ENCODE measurements around the gene TRIM33. TPM values are rescaled to one million over a fixed set of nuclear protein-coding genes. Genes with fewer than 3 reads are reported as not detected.
"Not testable (repeated sequence)": the region's sequence is repeated elsewhere in the genome, so short reads cannot be mapped to it uniquely, and the experiment has no call there.

The TRIM33 gene
- polyA plus RNA-seq, 2 of the 4 experiments (the other 2 are of a cell fraction) = 8.7 to 14.9 TPM

- no peaks in the 10 kb centered on the region for H3K9me3 ChIP-seq
- DNase-seq (ENCODE audit: low read depth in 1 of 2, low spot score in 1 of 2) = no peak
- FAIRE-seq = no peak
- H3K4me1 ChIP-seq = no peaks in the 10 kb centered on the region
- CTCF ChIA-PET = interaction anchor here (1.9 kb wide), 1 partner anchor 22 kb away, joined by 6 read pairs; no protein-coding TSS in a partner anchor
- 33% methylated on average over 1 of the region's 2 CpGs for WGBS (ENCODE audit: missing lambda C conversion rate)
- no peak overlapping the region for H3K4me2 ChIP-seq
- TF ChIP-seq MAZ (IDR thresholded peaks at IDR 0.05; ENCODE audit: borderline replicate concordance, low read depth, low read length) (no peak), HOXB5 (CRISPR knock-in tag; IDR thresholded peaks at IDR 0.05) (no peak), HEYL (CRISPR knock-in tag; IDR thresholded peaks at IDR 0.05) (no peak), ZFP36 (IDR thresholded peaks at IDR 0.05; ENCODE audit: borderline replicate concordance, partially characterized antibody) (no peak), CHD2 (IDR thresholded peaks at IDR 0.05; ENCODE audit: low read length, partially characterized antibody) (no peak), PHF8 (IDR thresholded peaks at IDR 0.05; ENCODE audit: borderline replicate concordance, low read depth) (no peak), ESRRA (IDR thresholded peaks at IDR 0.05; ENCODE audit: borderline replicate concordance, low read length) (no peak), KDM5A (IDR thresholded peaks at IDR 0.05) (no peak), EP300 (IDR thresholded peaks at IDR 0.05) (no peak), MYC (IDR thresholded peaks at IDR 0.05; ENCODE audit: borderline replicate concordance, low read length) (no peak), ATOH8 (CRISPR knock-in tag; IDR thresholded peaks at IDR 0.05; ENCODE audit: low read depth) (no peak)
- TF ChIP-seq, protein P1, sequence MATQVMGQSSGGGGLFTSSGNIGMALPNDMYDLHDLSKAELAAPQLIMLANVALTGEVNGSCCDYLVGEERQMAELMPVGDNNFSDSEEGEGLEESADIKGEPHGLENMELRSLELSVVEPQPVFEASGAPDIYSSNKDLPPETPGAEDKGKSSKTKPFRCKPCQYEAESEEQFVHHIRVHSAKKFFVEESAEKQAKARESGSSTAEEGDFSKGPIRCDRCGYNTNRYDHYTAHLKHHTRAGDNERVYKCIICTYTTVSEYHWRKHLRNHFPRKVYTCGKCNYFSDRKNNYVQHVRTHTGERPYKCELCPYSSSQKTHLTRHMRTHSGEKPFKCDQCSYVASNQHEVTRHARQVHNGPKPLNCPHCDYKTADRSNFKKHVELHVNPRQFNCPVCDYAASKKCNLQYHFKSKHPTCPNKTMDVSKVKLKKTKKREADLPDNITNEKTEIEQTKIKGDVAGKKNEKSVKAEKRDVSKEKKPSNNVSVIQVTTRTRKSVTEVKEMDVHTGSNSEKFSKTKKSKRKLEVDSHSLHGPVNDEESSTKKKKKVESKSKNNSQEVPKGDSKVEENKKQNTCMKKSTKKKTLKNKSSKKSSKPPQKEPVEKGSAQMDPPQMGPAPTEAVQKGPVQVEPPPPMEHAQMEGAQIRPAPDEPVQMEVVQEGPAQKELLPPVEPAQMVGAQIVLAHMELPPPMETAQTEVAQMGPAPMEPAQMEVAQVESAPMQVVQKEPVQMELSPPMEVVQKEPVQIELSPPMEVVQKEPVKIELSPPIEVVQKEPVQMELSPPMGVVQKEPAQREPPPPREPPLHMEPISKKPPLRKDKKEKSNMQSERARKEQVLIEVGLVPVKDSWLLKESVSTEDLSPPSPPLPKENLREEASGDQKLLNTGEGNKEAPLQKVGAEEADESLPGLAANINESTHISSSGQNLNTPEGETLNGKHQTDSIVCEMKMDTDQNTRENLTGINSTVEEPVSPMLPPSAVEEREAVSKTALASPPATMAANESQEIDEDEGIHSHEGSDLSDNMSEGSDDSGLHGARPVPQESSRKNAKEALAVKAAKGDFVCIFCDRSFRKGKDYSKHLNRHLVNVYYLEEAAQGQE (IDR thresholded peaks at IDR 0.05) = no peak
- TF ChIP-seq, protein P2, sequence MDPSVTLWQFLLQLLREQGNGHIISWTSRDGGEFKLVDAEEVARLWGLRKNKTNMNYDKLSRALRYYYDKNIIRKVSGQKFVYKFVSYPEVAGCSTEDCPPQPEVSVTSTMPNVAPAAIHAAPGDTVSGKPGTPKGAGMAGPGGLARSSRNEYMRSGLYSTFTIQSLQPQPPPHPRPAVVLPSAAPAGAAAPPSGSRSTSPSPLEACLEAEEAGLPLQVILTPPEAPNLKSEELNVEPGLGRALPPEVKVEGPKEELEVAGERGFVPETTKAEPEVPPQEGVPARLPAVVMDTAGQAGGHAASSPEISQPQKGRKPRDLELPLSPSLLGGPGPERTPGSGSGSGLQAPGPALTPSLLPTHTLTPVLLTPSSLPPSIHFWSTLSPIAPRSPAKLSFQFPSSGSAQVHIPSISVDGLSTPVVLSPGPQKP (IDR thresholded peaks at IDR 0.05; ENCODE audit: low read depth, low read length) = no peak
- no peak overlapping the region for H3K4me3 ChIP-seq
- no peak for ATAC-seq
- no peak overlapping the region for H3K27ac ChIP-seq
- POLR2A ChIA-PET = no interaction called here
Observed at GRCh38 chr1:114367810-114368209, 143.2 kb downstream of the TRIM33 start.

- 64% methylated on average over 2 of the region's 2 CpGs for WGBS (ENCODE audit: missing lambda C conversion rate)
- CTCF ChIA-PET; ATAC-seq; H3K9me3 ChIP-seq; DNase-seq (ENCODE audit: low read depth in 1 of 2, low spot score in 1 of 2); H3K27ac ChIP-seq; FAIRE-seq; H3K4me3 ChIP-seq; H3K4me1 ChIP-seq; H3K4me2 ChIP-seq; POLR2A ChIA-PET: not testable (repeated sequence)
Observed at GRCh38 chr1:114363230-114363629, 147.8 kb downstream of the TRIM33 start.

DNA sequence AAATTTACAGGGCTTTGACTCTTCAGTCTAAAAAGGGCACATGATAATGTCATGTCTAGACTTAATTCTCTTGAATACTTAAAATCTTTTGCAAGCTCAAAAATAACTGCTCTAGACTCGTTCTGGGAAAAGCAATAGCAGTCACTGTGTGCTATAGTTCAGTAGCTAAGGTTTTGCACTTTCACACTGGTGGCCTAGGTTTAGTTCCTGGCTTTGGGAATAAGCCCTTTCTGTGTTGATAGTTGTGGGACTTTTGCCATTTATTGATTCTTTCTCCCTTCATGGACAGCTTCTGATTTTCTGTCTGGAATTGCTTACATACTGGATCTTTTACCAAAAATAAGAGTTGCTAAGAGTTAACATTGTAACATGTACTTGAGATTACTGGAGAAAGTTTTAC is 151.2 kb downstream of the TRIM33 start:
- no peaks in the 10 kb centered on the region for H3K9me3 ChIP-seq
- ATAC-seq = no peak
- no peak for FAIRE-seq
- H3K4me2 ChIP-seq = no peak overlapping the region
- POLR2A ChIA-PET = no interaction called here
- WGBS (ENCODE audit: missing lambda C conversion rate) = 6% methylated on average over 1 of the region's 1 CpG
- no peak for DNase-seq (ENCODE audit: low read depth in 1 of 2, low spot score in 1 of 2)
- H3K4me3 ChIP-seq = no peak overlapping the region
- CTCF ChIA-PET = interaction anchor here (0.9 kb wide), 1 partner anchor 13 kb away, joined by 5 read pairs; no protein-coding TSS in a partner anchor
- no peak for TF ChIP-seq RCOR1 (IDR thresholded peaks at IDR 0.05; ENCODE audit: low read depth, low read length)
- no peak for TF ChIP-seq KDM5A (IDR thresholded peaks at IDR 0.05)
- TF ChIP-seq PHF8 (IDR thresholded peaks at IDR 0.05; ENCODE audit: borderline replicate concordance, low read depth) = no peak
- TF ChIP-seq EHF (CRISPR knock-in tag; IDR thresholded peaks at IDR 0.05) = no peak
- no peak for TF ChIP-seq HOXA7 (CRISPR knock-in tag; IDR thresholded peaks at IDR 0.05)
- TF ChIP-seq TFCP2L1 (CRISPR knock-in tag; IDR thresholded peaks at IDR 0.05) = no peak
- no peak for TF ChIP-seq MAX (IDR thresholded peaks at IDR 0.05)
- TF ChIP-seq CHD2 (IDR thresholded peaks at IDR 0.05; ENCODE audit: low read length, partially characterized antibody) = no peak
- no peak for TF ChIP-seq FOSB (CRISPR knock-in tag; IDR thresholded peaks at IDR 0.05)
- no peak for TF ChIP-seq CHD4 (IDR thresholded peaks at IDR 0.05; ENCODE audit: borderline replicate concordance)
- no peak for TF ChIP-seq NFE2L2 (conservative IDR thresholded peaks at IDR 0.05; ENCODE audit: low read length)
- no peak for TF ChIP-seq SMC3 (IDR thresholded peaks at IDR 0.05)
- no peak for TF ChIP-seq RFX5 (IDR thresholded peaks at IDR 0.05)
- no peaks in the 10 kb centered on the region for H3K4me1 ChIP-seq
- H3K27ac ChIP-seq = no peak overlapping the region
